Astrocyte (in vitro differentiated cells and primary cell): Measurements from ENCODE around the gene FAF1. TPM values are rescaled to one million over a fixed set of nuclear protein-coding genes. Genes with fewer than 3 reads are reported as not detected.

Source experiments
- DNase-seq: peaks from one replicate; pipeline ENCODE4 v3.0.0-alpha.2; 2010; ENCODE audit warnings: low read depth
- FAIRE-seq: peaks from 2 replicates; lab custom pipeline; 2011; peaks lifted over from hg19 to GRCh38; lab: Jason Lieb, UNC
- H2AFZ ChIP-seq: 2 replicates; pipeline ENCODE4 v1.6.0; 2012; ENCODE audit warnings: low read depth, low read length, inconsistent platforms
- H3K27ac ChIP-seq: 2 replicates; pipeline ENCODE4 v1.5.1; 2011; ENCODE audit warnings: low read depth, low read length, inconsistent platforms
- H3K27me3 ChIP-seq: 2 replicates; pipeline ENCODE4 v1.6.0; 2011; ENCODE audit warnings: low read length, inconsistent platforms; ENCODE audit not compliant: insufficient read depth
- H3K36me3 ChIP-seq: 2 replicates; pipeline ENCODE4 v1.5.1; 2011; ENCODE audit warnings: low read length, inconsistent platforms; ENCODE audit not compliant: insufficient read depth
- H3K4me1 ChIP-seq: 2 replicates; pipeline ENCODE4 v1.5.1; 2011; ENCODE audit warnings: low read length, inconsistent platforms; ENCODE audit not compliant: insufficient read depth
- H3K4me2 ChIP-seq: 2 replicates; pipeline ENCODE4 v1.6.0; 2012; ENCODE audit warnings: low read length, inconsistent platforms
- H3K4me3 ChIP-seq: 2 replicates; pipeline ENCODE4 v1.5.1; 2011; ENCODE audit warnings: low read depth, mild to moderate bottlenecking, low read length, inconsistent platforms; ENCODE audit not compliant: insufficient read depth
- H3K79me2 ChIP-seq: 2 replicates; pipeline ENCODE4 v1.6.0; 2012; ENCODE audit warnings: mild to moderate bottlenecking, low read length, inconsistent platforms; ENCODE audit not compliant: insufficient read depth
- H3K9ac ChIP-seq: 2 replicates; pipeline ENCODE4 v1.6.0; 2012; ENCODE audit warnings: mild to moderate bottlenecking, low read length, inconsistent platforms
- H3K9me3 ChIP-seq: 2 replicates; pipeline ENCODE4 v1.5.1; 2012; ENCODE audit warnings: low read depth, mild to moderate bottlenecking, low read length, inconsistent platforms; ENCODE audit not compliant: insufficient read depth
- H4K20me1 ChIP-seq: 2 replicates; pipeline ENCODE4 v1.6.0; 2012; ENCODE audit warnings: low read length, inconsistent platforms; ENCODE audit not compliant: insufficient read depth
- H3K27ac Mint-ChIP-seq: one replicate; pipeline ENCODE4 v1.8.0; 2021; ENCODE audit warnings: mild to moderate bottlenecking, mixed read lengths; ENCODE audit not compliant: unreplicated experiment
- H3K27me3 Mint-ChIP-seq: one replicate; pipeline ENCODE4 v1.8.0; 2021; ENCODE audit warnings: low read depth, mixed read lengths; ENCODE audit not compliant: unreplicated experiment
- H3K36me3 Mint-ChIP-seq: one replicate; pipeline ENCODE4 v1.8.0; 2021; ENCODE audit warnings: low read depth, mixed read lengths; ENCODE audit not compliant: unreplicated experiment
- H3K4me1 Mint-ChIP-seq: one replicate; pipeline ENCODE4 v1.8.0; 2021; ENCODE audit warnings: low read depth, mixed read lengths; ENCODE audit not compliant: unreplicated experiment
- H3K4me3 Mint-ChIP-seq: one replicate; pipeline ENCODE4 v1.8.0; 2021; ENCODE audit warnings: mild to moderate bottlenecking, moderate library complexity, mixed read lengths; ENCODE audit not compliant: unreplicated experiment
- H3K9me3 Mint-ChIP-seq: one replicate; pipeline ENCODE4 v1.8.0; 2021; ENCODE audit warnings: mild to moderate bottlenecking, mixed read lengths; ENCODE audit not compliant: unreplicated experiment
- EZH2 ChIP-seq: IDR thresholded peaks from 2 replicates; pipeline ENCODE4 v1.6.1; 2012; ENCODE audit warnings: mild to moderate bottlenecking, low read length, inconsistent platforms; ENCODE audit not compliant: insufficient read depth
- total RNA-seq: library from RNA; stranded (reverse); gene quantifications from 2 replicates; pipeline ENCODE4 v1.2.1, GENCODE V29; 2021
- TF ChIP-seq, protein P1 (sequence below): IDR thresholded peaks from 2 replicates; pipeline ENCODE4 v1.5.1; 2011; ENCODE audit warnings: low read depth, mild to moderate bottlenecking, inconsistent platforms, low read length, moderate library complexity; ENCODE audit not compliant: insufficient read depth

The FAF1 gene
- total RNA-seq, 1 donor from 2014 or later: 35.4 TPM

DNA sequence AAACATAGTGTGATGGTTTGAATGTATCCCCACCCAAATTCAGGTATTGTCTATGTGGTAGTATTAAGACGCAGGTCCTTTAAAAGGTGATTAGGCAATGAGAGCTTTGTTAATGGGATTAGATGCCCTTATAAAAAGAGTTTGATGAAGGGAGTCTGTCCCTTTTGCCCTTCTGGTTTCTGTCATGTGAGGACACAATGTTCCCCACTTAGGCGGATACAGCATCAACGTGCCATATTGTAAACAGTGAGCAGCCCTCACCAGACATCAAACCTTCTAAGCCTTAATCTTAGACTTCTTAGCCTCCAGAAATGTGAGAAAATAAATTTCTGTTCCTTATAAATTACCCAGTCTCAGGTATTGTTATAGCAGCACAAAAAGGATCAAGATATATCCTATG, 172.8 kb downstream of the FAF1 start:
- H3K9me3 Mint-ChIP-seq: no peaks in the 10 kb centered on the region
- H3K4me3 Mint-ChIP-seq: no peak overlapping the region
- H3K27ac Mint-ChIP-seq: no peak overlapping the region
- TF ChIP-seq EZH2: no peak
- TF ChIP-seq, protein P1, sequence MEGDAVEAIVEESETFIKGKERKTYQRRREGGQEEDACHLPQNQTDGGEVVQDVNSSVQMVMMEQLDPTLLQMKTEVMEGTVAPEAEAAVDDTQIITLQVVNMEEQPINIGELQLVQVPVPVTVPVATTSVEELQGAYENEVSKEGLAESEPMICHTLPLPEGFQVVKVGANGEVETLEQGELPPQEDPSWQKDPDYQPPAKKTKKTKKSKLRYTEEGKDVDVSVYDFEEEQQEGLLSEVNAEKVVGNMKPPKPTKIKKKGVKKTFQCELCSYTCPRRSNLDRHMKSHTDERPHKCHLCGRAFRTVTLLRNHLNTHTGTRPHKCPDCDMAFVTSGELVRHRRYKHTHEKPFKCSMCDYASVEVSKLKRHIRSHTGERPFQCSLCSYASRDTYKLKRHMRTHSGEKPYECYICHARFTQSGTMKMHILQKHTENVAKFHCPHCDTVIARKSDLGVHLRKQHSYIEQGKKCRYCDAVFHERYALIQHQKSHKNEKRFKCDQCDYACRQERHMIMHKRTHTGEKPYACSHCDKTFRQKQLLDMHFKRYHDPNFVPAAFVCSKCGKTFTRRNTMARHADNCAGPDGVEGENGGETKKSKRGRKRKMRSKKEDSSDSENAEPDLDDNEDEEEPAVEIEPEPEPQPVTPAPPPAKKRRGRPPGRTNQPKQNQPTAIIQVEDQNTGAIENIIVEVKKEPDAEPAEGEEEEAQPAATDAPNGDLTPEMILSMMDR: no peak
- DNase-seq (no peak), FAIRE-seq (no peak)
- H2AFZ ChIP-seq: no peak overlapping the region
- no peak overlapping the region for H3K4me2 ChIP-seq
- no peaks in the 10 kb centered on the region for H3K27me3 Mint-ChIP-seq
- H3K9me3 ChIP-seq: no peaks in the 10 kb centered on the region
- H3K79me2 ChIP-seq: no peaks in the 10 kb centered on the region
- H3K4me1 ChIP-seq: no peaks in the 10 kb centered on the region
- H3K27ac ChIP-seq: no peak overlapping the region
- no peak overlapping the region for H3K4me3 ChIP-seq
- no peaks in the 10 kb centered on the region for H3K27me3 ChIP-seq
- no peaks in the 10 kb centered on the region for H3K36me3 Mint-ChIP-seq
- H3K9ac ChIP-seq: no peak overlapping the region
- no peaks in the 10 kb centered on the region for H3K36me3 ChIP-seq
- no peaks in the 10 kb centered on the region for H3K4me1 Mint-ChIP-seq
- H4K20me1 ChIP-seq: no peaks in the 10 kb centered on the region

DNA sequence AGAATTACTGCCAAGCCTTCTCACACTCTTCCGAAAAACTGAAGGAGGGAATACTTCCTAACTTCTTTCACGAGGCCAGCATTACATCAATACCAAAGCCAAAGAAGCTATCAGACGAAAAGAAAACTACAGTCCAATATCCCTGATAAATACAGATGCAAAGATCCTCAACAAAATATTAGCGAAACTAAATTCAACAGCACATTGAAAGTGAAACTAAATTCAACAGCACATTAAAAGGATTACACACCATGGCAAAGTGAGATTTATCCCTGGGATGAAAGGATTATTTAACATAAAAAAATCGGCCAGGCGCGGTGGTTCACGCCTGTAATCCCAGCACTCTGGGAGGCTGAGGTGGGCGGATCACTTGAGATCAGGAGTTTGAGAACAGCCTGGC, 176.8 kb downstream of the FAF1 start:
- no peaks in the 10 kb centered on the region for H3K9me3 Mint-ChIP-seq
- H3K27me3 Mint-ChIP-seq: no peaks in the 10 kb centered on the region
- no peaks in the 10 kb centered on the region for H4K20me1 ChIP-seq
- no peak overlapping the region for H3K27ac Mint-ChIP-seq
- no peak overlapping the region for H3K27ac ChIP-seq
- peak overlapping the region; percentile 66 for H3K4me2 ChIP-seq
- no peak for TF ChIP-seq EZH2
- TF ChIP-seq, protein P1: no peak
- no peaks in the 10 kb centered on the region for H3K4me1 ChIP-seq
- H3K27me3 ChIP-seq: no peaks in the 10 kb centered on the region
- peak overlapping the region; percentile 28 for H3K9ac ChIP-seq
- H3K36me3 ChIP-seq: no peaks in the 10 kb centered on the region
- no peaks in the 10 kb centered on the region for H3K4me1 Mint-ChIP-seq
- no peaks in the 10 kb centered on the region for H3K9me3 ChIP-seq
- no peak overlapping the region for H3K4me3 ChIP-seq
- FAIRE-seq: no peak
- peaks cover 5% of the 10 kb centered on the region for H3K36me3 Mint-ChIP-seq
- no peak overlapping the region for H3K4me3 Mint-ChIP-seq
- no peak overlapping the region for H2AFZ ChIP-seq
- H3K79me2 ChIP-seq: no peaks in the 10 kb centered on the region
- DNase-seq: no peak

DNA sequence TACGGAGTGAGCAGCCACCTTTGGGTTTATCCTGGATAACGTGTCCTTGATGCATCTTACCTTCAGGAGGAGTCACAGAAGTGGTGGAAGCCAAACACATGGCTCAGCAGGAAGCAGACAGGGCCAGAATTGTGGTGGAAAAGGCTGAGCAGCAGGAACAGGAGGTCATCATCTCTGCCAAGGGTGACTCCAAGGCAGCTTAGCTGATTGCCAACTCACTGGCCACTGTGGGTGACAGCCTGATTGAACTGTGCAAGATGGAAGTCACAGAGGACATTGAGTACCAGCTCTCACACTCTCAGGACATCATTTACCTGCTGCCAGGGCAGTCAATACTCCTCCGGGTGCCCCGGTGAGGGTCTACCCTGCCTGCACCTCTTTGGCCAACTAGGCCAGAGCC, 179.3 kb downstream of the FAF1 start:
- no peaks in the 10 kb centered on the region for H3K79me2 ChIP-seq
- no peaks in the 10 kb centered on the region for H4K20me1 ChIP-seq
- no peak for DNase-seq
- TF ChIP-seq, protein P1: no peak
- no peak for TF ChIP-seq EZH2
- no peak overlapping the region for H3K4me2 ChIP-seq
- no peaks in the 10 kb centered on the region for H3K4me1 Mint-ChIP-seq
- no peaks in the 10 kb centered on the region for H3K4me1 ChIP-seq
- no peak overlapping the region for H3K9ac ChIP-seq
- H3K9me3 ChIP-seq: no peaks in the 10 kb centered on the region
- H3K27ac Mint-ChIP-seq: no peak overlapping the region
- no peak overlapping the region for H3K4me3 Mint-ChIP-seq
- no peak for FAIRE-seq
- no peak overlapping the region for H2AFZ ChIP-seq
- H3K36me3 ChIP-seq: no peaks in the 10 kb centered on the region
- no peak overlapping the region for H3K27ac ChIP-seq
- no peaks in the 10 kb centered on the region for H3K27me3 Mint-ChIP-seq
- H3K36me3 Mint-ChIP-seq: peaks cover 5% of the 10 kb centered on the region
- H3K27me3 ChIP-seq: no peaks in the 10 kb centered on the region
- no peaks in the 10 kb centered on the region for H3K9me3 Mint-ChIP-seq
- H3K4me3 ChIP-seq: no peak overlapping the region
